Measurements from ENCODE around the gene CEP57L1. TPM values are rescaled to one million over a fixed set of nuclear protein-coding genes. Genes with fewer than 3 reads are reported as not detected.

Gene CEP57L1
- total RNA-seq, 1 donor from 2014 or later = 11.0 TPM

GRCh38 chr6:109202409-109203264, 107.3 kb downstream of the CEP57L1 start:
- H3K4me3 Mint-ChIP-seq (ENCODE audit: unreplicated experiment) = no peak overlapping the region
- TF ChIP-seq, protein P1, sequence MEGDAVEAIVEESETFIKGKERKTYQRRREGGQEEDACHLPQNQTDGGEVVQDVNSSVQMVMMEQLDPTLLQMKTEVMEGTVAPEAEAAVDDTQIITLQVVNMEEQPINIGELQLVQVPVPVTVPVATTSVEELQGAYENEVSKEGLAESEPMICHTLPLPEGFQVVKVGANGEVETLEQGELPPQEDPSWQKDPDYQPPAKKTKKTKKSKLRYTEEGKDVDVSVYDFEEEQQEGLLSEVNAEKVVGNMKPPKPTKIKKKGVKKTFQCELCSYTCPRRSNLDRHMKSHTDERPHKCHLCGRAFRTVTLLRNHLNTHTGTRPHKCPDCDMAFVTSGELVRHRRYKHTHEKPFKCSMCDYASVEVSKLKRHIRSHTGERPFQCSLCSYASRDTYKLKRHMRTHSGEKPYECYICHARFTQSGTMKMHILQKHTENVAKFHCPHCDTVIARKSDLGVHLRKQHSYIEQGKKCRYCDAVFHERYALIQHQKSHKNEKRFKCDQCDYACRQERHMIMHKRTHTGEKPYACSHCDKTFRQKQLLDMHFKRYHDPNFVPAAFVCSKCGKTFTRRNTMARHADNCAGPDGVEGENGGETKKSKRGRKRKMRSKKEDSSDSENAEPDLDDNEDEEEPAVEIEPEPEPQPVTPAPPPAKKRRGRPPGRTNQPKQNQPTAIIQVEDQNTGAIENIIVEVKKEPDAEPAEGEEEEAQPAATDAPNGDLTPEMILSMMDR (IDR thresholded peaks at IDR 0.05; ENCODE audit: unreplicated experiment) = no peak
- H3K9me3 Mint-ChIP-seq (ENCODE audit: unreplicated experiment) = no peaks in the 10 kb centered on the region
- H3K27ac Mint-ChIP-seq (ENCODE audit: unreplicated experiment) = no peak overlapping the region
- H3K36me3 Mint-ChIP-seq (ENCODE audit: low read depth, unreplicated experiment) = no peaks in the 10 kb centered on the region
- H3K27me3 Mint-ChIP-seq (ENCODE audit: unreplicated experiment) = peaks cover 2% of the 10 kb centered on the region
- DNase-seq (ENCODE audit: low spot score) = no peak
- H3K4me1 Mint-ChIP-seq (ENCODE audit: unreplicated experiment) = no peaks in the 10 kb centered on the region

DNA sequence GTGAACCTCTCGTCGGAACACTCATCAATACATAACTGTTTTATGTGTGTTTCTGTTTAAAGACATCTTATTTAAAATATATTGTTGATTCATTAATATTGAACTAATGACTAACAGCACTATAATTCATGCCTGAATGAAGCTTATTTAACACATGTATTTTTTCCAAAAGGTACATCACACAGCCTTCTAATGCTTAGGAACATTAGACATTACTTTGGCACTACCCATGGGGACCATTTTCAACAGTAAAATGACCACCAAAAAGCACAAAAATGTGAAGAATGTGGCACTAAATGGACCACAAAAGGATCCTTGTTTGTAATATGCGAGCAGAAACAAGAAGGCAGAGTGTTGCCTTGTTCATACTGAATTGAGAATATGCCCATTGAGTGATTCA, 109.2 kb downstream of the CEP57L1 start:
- Mint-ChIP-seq H3K36me3 (ENCODE audit: low read depth, unreplicated experiment) (no peaks in the 10 kb centered on the region), H3K27ac (ENCODE audit: unreplicated experiment) (no peak overlapping the region)
- TF ChIP-seq, protein P1 (IDR thresholded peaks at IDR 0.05; ENCODE audit: unreplicated experiment) = no peak

GRCh38 chr6:109212683-109213082, 117.4 kb downstream of the CEP57L1 start:
- Mint-ChIP-seq H3K4me3 (ENCODE audit: unreplicated experiment) (no peak overlapping the region), H3K36me3 (ENCODE audit: low read depth, unreplicated experiment) (no peaks in the 10 kb centered on the region), H3K27ac (ENCODE audit: unreplicated experiment) (no peak overlapping the region), H3K9me3 (ENCODE audit: unreplicated experiment) (no peaks in the 10 kb centered on the region), H3K27me3 (ENCODE audit: unreplicated experiment) (no peaks in the 10 kb centered on the region), H3K4me1 (ENCODE audit: unreplicated experiment) (peaks cover 2% of the 10 kb centered on the region)
- DNase-seq (ENCODE audit: low spot score) = no peak
- TF ChIP-seq, protein P1 (IDR thresholded peaks at IDR 0.05; ENCODE audit: unreplicated experiment) = no peak

More for the DNA sequence above, 109.2 kb downstream of the CEP57L1 start:
- no peak for DNase-seq (ENCODE audit: low spot score)
- Mint-ChIP-seq H3K27me3 (ENCODE audit: unreplicated experiment) (no peaks in the 10 kb centered on the region), H3K4me1 (ENCODE audit: unreplicated experiment) (peaks cover 2% of the 10 kb centered on the region), H3K4me3 (ENCODE audit: unreplicated experiment) (no peak overlapping the region), H3K9me3 (ENCODE audit: unreplicated experiment) (no peaks in the 10 kb centered on the region)

Other genes with a start within 250 kb of the CEP57L1 start
- 6.3 TPM for gene ARMC2, start 247.1 kb upstream of the CEP57L1 start, total RNA-seq (ENCODE audit: unreplicated experiment)
- 23.6 TPM for gene SESN1, start 661 bp upstream of the CEP57L1 start, total RNA-seq (ENCODE audit: unreplicated experiment)